ENCODE results near the gene FTSJ3.
"Not testable (repeated sequence)": the region's sequence is repeated elsewhere in the genome, so short reads cannot be mapped to it uniquely, and the experiment has no call there.

The FTSJ3 gene, protein sequence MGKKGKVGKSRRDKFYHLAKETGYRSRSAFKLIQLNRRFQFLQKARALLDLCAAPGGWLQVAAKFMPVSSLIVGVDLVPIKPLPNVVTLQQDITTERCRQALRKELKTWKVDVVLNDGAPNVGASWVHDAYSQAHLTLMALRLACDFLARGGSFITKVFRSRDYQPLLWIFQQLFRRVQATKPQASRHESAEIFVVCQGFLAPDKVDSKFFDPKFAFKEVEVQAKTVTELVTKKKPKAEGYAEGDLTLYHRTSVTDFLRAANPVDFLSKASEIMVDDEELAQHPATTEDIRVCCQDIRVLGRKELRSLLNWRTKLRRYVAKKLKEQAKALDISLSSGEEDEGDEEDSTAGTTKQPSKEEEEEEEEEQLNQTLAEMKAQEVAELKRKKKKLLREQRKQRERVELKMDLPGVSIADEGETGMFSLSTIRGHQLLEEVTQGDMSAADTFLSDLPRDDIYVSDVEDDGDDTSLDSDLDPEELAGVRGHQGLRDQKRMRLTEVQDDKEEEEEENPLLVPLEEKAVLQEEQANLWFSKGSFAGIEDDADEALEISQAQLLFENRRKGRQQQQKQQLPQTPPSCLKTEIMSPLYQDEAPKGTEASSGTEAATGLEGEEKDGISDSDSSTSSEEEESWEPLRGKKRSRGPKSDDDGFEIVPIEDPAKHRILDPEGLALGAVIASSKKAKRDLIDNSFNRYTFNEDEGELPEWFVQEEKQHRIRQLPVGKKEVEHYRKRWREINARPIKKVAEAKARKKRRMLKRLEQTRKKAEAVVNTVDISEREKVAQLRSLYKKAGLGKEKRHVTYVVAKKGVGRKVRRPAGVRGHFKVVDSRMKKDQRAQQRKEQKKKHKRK

GRCh38 chr17:63827002-63827800 lies at the start of gene FTSJ3, which contains the start of gene PSMC5:
Gene FTSJ3 (minus strand): TSS chr17:63827663. CDS start chr17:63826902, 761 bp downstream.
Gene PSMC5 (plus strand): TSS chr17:63827431. CDS start chr17:63827491, 60 bp downstream.
- DNase-seq: peak; percentile 95

- not testable (repeated sequence) for DNase-seq
Measured at GRCh38 chr17:63874693-63875092, 47.2 kb upstream of the FTSJ3 start.

GRCh38 chr17:63874061-63874626 lies 46.7 kb upstream of the FTSJ3 start:
- not testable (repeated sequence) for DNase-seq

DNA sequence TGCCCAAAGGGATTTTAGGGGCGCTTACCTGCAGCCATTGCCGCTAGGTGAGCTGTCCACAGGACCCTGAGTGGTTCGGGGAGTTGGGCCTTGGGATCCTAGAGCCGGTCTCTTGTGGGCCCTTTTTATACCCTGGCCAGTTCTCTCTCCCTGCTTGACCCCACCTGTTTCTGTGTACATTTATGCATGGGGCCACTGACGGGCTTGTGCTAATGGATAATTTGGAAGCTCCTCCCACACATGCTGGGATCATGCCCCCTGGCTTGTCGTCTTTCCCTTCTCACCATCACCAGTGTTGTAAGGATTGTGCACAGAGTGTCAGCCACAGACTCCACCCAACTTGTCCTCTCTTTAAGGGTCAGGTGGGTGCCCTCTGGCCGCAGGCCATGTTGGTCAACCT lies 46.1 kb upstream of the FTSJ3 start, which contains the start of gene CSH2:
TSS of gene CSH2 (minus strand) at position 101 of the 400 bp plus-strand sequence. CDS start at position 38, 63 bp downstream.
- not testable (repeated sequence) for DNase-seq

GRCh38 chr17:63871646-63872365 lies 44.3 kb upstream of the FTSJ3 start:
- DNase-seq: not testable (repeated sequence)

GRCh38 chr17:63870292-63870665 lies 42.8 kb upstream of the FTSJ3 start:
- DNase-seq: not testable (repeated sequence)

- DNase-seq: not testable (repeated sequence)
Measured at GRCh38 chr17:63869491-63870291, 42.2 kb upstream of the FTSJ3 start.

- DNase-seq: not testable (repeated sequence)
Measured at GRCh38 chr17:63866625-63867024, 39.2 kb upstream of the FTSJ3 start.

DNA sequence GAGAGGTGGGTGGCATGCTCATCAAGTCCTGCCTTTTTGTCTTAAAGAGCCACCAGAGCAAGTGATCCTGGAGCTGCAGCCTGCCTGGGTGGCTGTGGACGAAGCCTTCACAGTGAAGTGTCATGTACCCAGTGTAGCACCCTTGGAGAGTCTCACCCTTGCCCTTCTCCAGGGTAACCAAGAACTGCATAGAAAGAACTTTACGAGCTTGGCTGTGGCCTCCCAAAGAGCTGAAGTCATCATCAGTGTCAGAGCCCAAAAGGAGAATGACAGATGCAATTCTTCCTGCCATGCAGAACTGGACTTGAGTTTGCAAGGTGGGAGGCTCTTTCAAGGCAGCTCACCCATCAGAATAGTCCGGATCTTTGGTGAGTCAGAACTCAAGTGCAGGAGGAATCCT lies 31.8 kb upstream of the FTSJ3 start:
- DNase-seq: no peak

DNA sequence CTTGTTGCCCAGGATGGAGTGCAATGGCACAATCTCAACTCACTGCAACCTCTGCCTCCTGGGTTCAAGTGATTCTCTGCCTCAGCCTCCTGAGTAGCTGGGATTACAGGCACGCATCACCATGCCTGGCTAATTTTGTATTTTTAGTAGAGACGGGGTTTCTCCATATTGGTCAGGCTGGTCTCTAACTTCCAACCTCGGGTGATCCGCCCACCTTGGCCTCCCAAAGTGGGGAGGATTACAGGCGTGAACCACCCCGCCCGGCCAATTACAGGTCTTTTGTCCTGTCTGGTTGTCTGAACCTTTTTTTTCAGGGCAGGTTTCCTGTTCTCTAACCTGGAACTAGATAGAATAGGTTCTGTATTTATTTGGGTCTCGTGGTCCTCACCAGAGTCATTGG lies 29.0 kb upstream of the FTSJ3 start:
- DNase-seq: not testable (repeated sequence)

DNA sequence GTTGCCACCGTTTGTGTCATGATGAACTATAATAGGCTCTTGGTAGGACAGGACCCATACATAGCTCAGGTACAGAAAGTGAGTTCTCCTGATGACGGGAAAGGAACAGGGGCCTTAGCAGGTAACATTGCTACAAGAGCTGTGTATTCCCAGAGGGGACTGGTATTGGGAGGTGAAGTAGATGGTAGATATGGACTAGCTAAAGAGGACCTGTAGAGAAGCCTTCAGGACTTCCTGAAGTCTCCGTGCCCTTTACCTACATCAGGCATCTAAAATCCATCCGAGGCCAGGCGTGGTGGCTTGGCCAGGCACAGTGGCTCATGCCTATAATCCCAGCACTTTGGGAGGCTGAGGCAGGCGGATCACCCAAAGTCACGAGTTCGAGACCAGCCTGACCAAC lies 27.7 kb upstream of the FTSJ3 start:
- no peak for DNase-seq

- DNase-seq: no peak
Measured at GRCh38 chr17:63854709-63855108, 27.2 kb upstream of the FTSJ3 start.

DNA sequence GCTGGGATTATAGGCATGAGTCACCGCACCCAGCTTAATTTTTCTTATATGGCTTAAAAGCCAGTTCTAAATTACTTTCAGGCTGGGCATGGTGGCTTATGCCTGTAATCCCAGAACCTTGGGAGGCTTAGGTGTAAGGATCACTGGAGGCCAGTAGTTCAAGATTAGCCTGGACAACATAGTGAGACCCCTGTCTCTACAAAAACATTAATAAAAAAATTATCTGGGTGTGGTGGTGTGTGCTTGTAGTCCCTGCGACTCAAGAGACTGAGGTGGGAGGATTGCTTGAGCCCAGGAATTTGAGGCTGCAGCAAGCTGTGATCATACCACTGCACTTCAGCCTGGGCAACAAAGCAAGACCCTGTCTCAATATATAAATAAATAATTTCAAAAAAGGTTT lies 25.8 kb upstream of the FTSJ3 start:
- no peak for DNase-seq

GRCh38 chr17:63850401-63850800 lies 22.9 kb upstream of the FTSJ3 start:
- no peak for DNase-seq

GRCh38 chr17:63848834-63849689 lies 21.6 kb upstream of the FTSJ3 start:
- DNase-seq: peak; percentile 91

DNA sequence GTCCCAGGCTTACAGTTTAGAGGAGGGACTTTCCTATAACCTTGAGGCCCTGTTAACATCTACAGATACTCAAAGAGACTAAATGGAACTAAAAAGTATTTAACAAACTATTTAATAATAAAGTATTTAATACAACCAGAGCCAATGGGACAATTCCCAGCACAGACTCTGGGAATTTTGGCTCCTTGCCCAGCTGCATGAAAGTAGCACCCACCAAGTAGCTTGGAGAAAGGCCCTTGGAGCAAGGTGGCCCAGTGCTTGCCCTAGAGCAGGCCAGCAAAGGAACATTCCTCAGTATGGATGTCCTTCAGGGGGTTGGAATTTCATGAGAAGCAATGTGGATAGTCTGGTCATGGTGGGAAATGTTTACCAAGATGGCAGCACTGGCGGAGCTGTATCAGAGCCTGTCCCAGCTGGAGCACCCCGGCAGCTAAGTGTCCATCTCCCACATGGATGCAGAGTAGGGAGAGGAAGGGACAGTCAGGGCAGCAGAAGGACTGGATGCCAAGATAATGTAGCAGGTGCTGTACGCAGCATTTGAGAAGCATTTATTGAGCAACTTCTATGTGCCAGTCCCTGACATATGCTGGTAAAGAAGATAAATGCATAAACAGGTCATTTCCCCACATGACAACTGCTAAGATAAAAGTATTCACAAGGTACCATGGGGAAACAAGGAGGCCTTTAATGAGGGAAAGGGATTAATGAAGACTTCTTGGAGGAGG lies 20.2 kb upstream of the FTSJ3 start:
- DNase-seq: no peak

DNA sequence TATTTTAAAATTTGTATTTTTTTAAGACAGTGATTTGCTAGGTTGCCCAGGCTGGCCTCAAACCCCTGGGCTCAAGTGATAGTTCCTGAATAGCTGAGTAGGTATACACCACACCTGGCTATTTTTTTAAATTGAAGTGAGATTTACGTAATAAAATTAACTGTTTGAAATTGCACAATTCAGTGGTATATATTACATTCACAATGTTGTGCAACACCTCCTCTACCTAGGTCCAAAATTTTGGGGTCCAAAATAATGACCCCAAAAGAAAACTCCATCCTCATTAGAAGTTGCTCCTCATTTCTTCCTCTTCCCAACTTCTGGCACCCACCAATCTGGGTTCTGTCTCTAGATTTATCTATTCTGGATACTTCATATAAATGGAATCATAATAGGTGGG lies 18.0 kb upstream of the FTSJ3 start:
- no peak for DNase-seq

- no peak for DNase-seq
Measured at GRCh38 chr17:63843910-63844677, 16.6 kb upstream of the FTSJ3 start.

Data from DMS53 (cell line).